ENCODE data around the gene ELF2. TPM values are rescaled to one million over a fixed set of nuclear protein-coding genes. Genes with fewer than 3 reads are reported as not detected.

ELF2 gene
- total and polyA plus RNA-seq, 2 experiments from 2014 or later = 38.2 to 48.8 TPM

DNA sequence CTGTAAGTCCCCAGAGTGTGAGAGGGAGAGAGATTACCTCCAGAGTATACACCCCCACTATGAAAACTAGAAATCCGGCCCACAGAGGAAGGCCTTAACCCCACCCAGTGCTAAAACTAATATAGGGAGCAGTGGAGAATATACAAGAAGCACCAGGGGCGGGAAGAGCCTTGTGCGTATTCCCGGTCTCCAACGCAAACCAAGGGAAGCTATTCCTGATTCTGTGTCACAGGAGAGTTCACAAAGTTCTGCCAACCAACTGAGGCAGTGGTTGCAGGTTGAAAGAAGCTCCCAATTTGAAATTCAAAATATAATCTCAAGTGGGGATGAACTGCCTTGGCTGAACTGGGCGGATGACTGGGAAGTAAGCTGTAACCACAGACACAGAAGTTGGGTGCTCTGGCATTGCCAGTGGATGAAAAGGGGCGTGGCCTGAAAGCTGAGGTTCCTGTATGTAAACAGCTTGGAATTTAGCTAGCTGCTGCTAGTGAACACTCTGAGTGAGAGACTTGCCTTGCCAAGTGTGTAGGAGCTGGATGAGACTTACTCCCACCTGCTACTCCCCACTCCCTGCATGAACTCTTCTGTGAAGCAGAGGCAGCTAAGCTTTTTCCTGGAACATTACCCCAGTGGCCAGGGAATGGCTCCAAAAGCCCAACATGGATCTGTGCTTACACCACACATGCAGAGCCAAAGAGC, 32.7 kb downstream of the ELF2 start (continued):
- no peak for TF ChIP-seq NANOG (IDR thresholded peaks at IDR 0.05; ENCODE audit: borderline replicate concordance)
- no peak for TF ChIP-seq ZNF114 (CRISPR knock-in tag; IDR thresholded peaks at IDR 0.05)
- TF ChIP-seq EZH2 (IDR thresholded peaks at IDR 0.05; ENCODE audit: low read depth, unreplicated experiment) = no peak
- TF ChIP-seq, protein P1, sequence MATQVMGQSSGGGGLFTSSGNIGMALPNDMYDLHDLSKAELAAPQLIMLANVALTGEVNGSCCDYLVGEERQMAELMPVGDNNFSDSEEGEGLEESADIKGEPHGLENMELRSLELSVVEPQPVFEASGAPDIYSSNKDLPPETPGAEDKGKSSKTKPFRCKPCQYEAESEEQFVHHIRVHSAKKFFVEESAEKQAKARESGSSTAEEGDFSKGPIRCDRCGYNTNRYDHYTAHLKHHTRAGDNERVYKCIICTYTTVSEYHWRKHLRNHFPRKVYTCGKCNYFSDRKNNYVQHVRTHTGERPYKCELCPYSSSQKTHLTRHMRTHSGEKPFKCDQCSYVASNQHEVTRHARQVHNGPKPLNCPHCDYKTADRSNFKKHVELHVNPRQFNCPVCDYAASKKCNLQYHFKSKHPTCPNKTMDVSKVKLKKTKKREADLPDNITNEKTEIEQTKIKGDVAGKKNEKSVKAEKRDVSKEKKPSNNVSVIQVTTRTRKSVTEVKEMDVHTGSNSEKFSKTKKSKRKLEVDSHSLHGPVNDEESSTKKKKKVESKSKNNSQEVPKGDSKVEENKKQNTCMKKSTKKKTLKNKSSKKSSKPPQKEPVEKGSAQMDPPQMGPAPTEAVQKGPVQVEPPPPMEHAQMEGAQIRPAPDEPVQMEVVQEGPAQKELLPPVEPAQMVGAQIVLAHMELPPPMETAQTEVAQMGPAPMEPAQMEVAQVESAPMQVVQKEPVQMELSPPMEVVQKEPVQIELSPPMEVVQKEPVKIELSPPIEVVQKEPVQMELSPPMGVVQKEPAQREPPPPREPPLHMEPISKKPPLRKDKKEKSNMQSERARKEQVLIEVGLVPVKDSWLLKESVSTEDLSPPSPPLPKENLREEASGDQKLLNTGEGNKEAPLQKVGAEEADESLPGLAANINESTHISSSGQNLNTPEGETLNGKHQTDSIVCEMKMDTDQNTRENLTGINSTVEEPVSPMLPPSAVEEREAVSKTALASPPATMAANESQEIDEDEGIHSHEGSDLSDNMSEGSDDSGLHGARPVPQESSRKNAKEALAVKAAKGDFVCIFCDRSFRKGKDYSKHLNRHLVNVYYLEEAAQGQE (IDR thresholded peaks at IDR 0.05; ENCODE audit: unreplicated experiment) = no peak
- TF ChIP-seq ZNF331 (CRISPR knock-in tag; IDR thresholded peaks at IDR 0.05; ENCODE audit: low read depth) = no peak
- TF ChIP-seq, protein P2, sequence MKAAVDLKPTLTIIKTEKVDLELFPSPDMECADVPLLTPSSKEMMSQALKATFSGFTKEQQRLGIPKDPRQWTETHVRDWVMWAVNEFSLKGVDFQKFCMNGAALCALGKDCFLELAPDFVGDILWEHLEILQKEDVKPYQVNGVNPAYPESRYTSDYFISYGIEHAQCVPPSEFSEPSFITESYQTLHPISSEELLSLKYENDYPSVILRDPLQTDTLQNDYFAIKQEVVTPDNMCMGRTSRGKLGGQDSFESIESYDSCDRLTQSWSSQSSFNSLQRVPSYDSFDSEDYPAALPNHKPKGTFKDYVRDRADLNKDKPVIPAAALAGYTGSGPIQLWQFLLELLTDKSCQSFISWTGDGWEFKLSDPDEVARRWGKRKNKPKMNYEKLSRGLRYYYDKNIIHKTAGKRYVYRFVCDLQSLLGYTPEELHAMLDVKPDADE (IDR thresholded peaks at IDR 0.05) = no peak
- no peak for TF ChIP-seq CREB1 (CRISPR knock-in tag; IDR thresholded peaks at IDR 0.05; ENCODE audit: low read depth)
- TF ChIP-seq POLR2AphosphoS5 (IDR thresholded peaks at IDR 0.05; ENCODE audit: low read depth) = no peak
- TF ChIP-seq CTCF (conservative IDR thresholded peaks at IDR 0.05; ENCODE audit: low read depth in 2 of 2) = no peak
- TF ChIP-seq EZH2phosphoT487 (IDR thresholded peaks at IDR 0.05; ENCODE audit: unreplicated experiment) = no peak
- no peak for TF ChIP-seq JUNB (IDR thresholded peaks at IDR 0.05; ENCODE audit: unreplicated experiment)

DNA sequence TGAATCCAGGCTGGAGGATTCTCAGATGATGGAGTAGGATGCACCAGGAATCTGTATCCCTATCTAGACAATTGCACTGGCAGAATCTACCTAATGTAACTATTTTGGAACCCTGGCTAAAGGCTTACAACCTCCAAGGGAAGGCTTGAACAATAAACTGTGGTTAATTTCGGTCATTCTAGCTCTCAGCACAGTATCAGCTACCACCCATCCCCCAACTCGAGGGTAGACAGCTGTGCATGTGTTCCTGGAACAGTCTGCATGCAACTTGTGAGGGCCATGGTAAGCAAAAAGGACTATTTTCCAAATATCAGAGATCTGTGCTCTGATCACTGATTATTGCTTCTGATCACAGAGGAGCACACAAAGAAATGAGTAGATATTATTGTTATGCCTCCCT, 34.0 kb downstream of the ELF2 start:
- peaks cover 7% of the 10 kb centered on the region; the same call in 1 of the 3 replicates for H3K9me3 Mint-ChIP-seq
- peaks cover 91% of the 10 kb centered on the region for H3K79me2 ChIP-seq (replicated peaks; ENCODE audit: insufficient read depth)
- no peak overlapping the region for H3K4me3 Mint-ChIP-seq

More for the DNA sequence above, 34.0 kb downstream of the ELF2 start:
- peaks cover 23% of the 10 kb centered on the region for H3K36me3 Mint-ChIP-seq (ENCODE audit: low read depth)
- DNase-seq (ENCODE audit: low spot score) (no peak), ATAC-seq (no peak)
- TF ChIP-seq ZNF114 (CRISPR knock-in tag; IDR thresholded peaks at IDR 0.05) (no peak), NANOG (IDR thresholded peaks at IDR 0.05; ENCODE audit: borderline replicate concordance) (no peak), POLR2AphosphoS5 (IDR thresholded peaks at IDR 0.05; ENCODE audit: low read depth) (no peak), ZNF331 (CRISPR knock-in tag; IDR thresholded peaks at IDR 0.05; ENCODE audit: low read depth) (no peak), CTCF (conservative IDR thresholded peaks at IDR 0.05; ENCODE audit: low read depth in 2 of 2) (no peak)
- TF ChIP-seq, protein P2 (IDR thresholded peaks at IDR 0.05) = no peak
- Histone ChIP-seq H3K9me2 (ENCODE audit: insufficient read depth) (no peaks in the 10 kb centered on the region), H3K27ac (ENCODE audit: low read depth) (no peak overlapping the region), H4K20me1 (replicated peaks; ENCODE audit: insufficient read depth) (peaks cover 3% of the 10 kb centered on the region), H3K4me3 (no peak overlapping the region), H3K4me2 (peak overlapping the region; percentile 34; the same call in 1 of the 2 replicates), H2AFZ (no peak overlapping the region), H3K4me1 (ENCODE audit: insufficient read depth) (peaks cover 51% of the 10 kb centered on the region), H3K36me3 (ENCODE audit: insufficient read depth) (no peaks in the 10 kb centered on the region), H3F3A (replicated peaks; ENCODE audit: low read depth) (no peaks in the 10 kb centered on the region; the same call in 1 of the 2 replicates), H3K27me3 (ENCODE audit: insufficient read depth) (no peaks in the 10 kb centered on the region)
- H3K4me1 Mint-ChIP-seq = peaks cover 54% of the 10 kb centered on the region
- peaks cover 11% of the 10 kb centered on the region for H3K27me3 Mint-ChIP-seq (ENCODE audit: insufficient read depth, low read depth, poor library complexity)
- H3K27ac Mint-ChIP-seq = no peak overlapping the region; the same call in 1 of the 2 replicates
